Parathyroid adenoma (tissue), 2 donors: ENCODE data around the gene CTNNA1.

Source experiments
- H2AFZ ChIP-seq: fragments of 300-600 bp; sonication (generic); one replicate; pipeline ENCODE4 v1.7.0; 2017; ENCODE audit warnings: antibody characterized with exemption, mild to moderate bottlenecking
- H3K27ac ChIP-seq: fragments of 300-600 bp; sonication (generic); one replicate; pipeline ENCODE4 v1.7.0; 2017
- H3K27me3 ChIP-seq: fragments of 300-600 bp; sonication (generic); one replicate; pipeline ENCODE4 v1.7.0; 2017; ENCODE audit warnings: low read length; ENCODE audit not compliant: control insufficient read depth, insufficient read depth
- H3K36me3 ChIP-seq: fragments of 300-600 bp; sonication (generic); one replicate; pipeline ENCODE4 v1.7.0; 2017; ENCODE audit warnings: low read length; ENCODE audit not compliant: control insufficient read depth, insufficient read depth
- H3K4me1 ChIP-seq: fragments of 300-600 bp; sonication (generic); one replicate; pipeline ENCODE4 v1.7.0; 2017; ENCODE audit warnings: control low read depth
- H3K4me2 ChIP-seq: fragments of 300-600 bp; sonication (generic); one replicate; pipeline ENCODE4 v1.7.0; 2017; ENCODE audit warnings: low read length
- H3K4me3 ChIP-seq: fragments of 300-600 bp; sonication (generic); one replicate; pipeline ENCODE4 v1.7.0; 2017; ENCODE audit warnings: low read depth, low read length
- H3K79me2 ChIP-seq: fragments of 300-600 bp; sonication (generic); one replicate; pipeline ENCODE4 v1.7.0; 2017; ENCODE audit warnings: control low read depth
- H3K9ac ChIP-seq: fragments of 300-600 bp; sonication (generic); one replicate; pipeline ENCODE4 v1.7.0; 2017; ENCODE audit warnings: mild to moderate bottlenecking
- H3K9me3 ChIP-seq: fragments of 300-600 bp; sonication (generic); one replicate; pipeline ENCODE4 v1.7.0; 2017; ENCODE audit warnings: low read length; ENCODE audit not compliant: control insufficient read depth
- TF ChIP-seq, protein P1 (sequence below): fragments of 300-600 bp; sonication (generic); IDR thresholded peaks from one replicate; pipeline ENCODE4 v1.7.0; 2017; ENCODE audit warnings: antibody characterized with exemption, mild to moderate bottlenecking
- donor health status: primary hyperparathyroidism.

The CTNNA1 gene

DNA sequence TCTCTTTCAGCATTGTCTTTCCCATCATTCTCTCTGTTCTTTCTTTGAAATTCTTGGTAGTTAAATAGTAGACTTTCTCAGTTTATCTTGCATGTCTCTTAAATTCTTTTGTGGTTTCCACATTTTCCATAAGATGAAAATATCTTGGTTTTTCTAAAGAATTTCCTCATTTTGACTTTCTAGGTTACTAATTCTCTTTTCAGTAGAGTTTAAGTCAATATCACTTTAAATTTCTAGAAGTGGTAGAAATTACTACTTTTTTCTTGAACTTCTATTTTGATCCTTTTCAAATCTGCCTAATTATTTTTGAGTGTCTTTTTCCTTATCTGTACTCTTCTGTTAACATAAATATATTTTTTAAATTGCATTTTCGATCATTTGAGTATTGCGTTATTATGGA lies 145.5 kb downstream of the CTNNA1 start:
- TF ChIP-seq, protein P1, sequence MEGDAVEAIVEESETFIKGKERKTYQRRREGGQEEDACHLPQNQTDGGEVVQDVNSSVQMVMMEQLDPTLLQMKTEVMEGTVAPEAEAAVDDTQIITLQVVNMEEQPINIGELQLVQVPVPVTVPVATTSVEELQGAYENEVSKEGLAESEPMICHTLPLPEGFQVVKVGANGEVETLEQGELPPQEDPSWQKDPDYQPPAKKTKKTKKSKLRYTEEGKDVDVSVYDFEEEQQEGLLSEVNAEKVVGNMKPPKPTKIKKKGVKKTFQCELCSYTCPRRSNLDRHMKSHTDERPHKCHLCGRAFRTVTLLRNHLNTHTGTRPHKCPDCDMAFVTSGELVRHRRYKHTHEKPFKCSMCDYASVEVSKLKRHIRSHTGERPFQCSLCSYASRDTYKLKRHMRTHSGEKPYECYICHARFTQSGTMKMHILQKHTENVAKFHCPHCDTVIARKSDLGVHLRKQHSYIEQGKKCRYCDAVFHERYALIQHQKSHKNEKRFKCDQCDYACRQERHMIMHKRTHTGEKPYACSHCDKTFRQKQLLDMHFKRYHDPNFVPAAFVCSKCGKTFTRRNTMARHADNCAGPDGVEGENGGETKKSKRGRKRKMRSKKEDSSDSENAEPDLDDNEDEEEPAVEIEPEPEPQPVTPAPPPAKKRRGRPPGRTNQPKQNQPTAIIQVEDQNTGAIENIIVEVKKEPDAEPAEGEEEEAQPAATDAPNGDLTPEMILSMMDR: no peak
- H2AFZ ChIP-seq: no peak overlapping the region
- H3K27ac ChIP-seq: no peak overlapping the region
- no peaks in the 10 kb centered on the region for H3K4me1 ChIP-seq
- H3K36me3 ChIP-seq: no peaks in the 10 kb centered on the region
- H3K4me2 ChIP-seq: no peak overlapping the region
- H3K27me3 ChIP-seq: no peaks in the 10 kb centered on the region
- H3K9ac ChIP-seq: no peak overlapping the region
- H3K4me3 ChIP-seq: no peak overlapping the region
- H3K79me2 ChIP-seq: peaks cover under 1% of the 10 kb centered on the region
- no peaks in the 10 kb centered on the region for H3K9me3 ChIP-seq

- no peak overlapping the region for H3K9ac ChIP-seq
- no peak overlapping the region for H2AFZ ChIP-seq
- no peaks in the 10 kb centered on the region for H3K4me1 ChIP-seq
- H3K4me3 ChIP-seq: no peak overlapping the region
- H3K36me3 ChIP-seq: no peaks in the 10 kb centered on the region
- no peaks in the 10 kb centered on the region for H3K79me2 ChIP-seq
- H3K9me3 ChIP-seq: no peaks in the 10 kb centered on the region
- TF ChIP-seq, protein P1: no peak
- H3K27me3 ChIP-seq: no peaks in the 10 kb centered on the region
- no peak overlapping the region for H3K4me2 ChIP-seq
- H3K27ac ChIP-seq: no peak overlapping the region
These were observed 147.2 kb downstream of the CTNNA1 start for GRCh38 chr5:138900281-138900965.

GRCh38 chr5:138901716-138902115 lies 148.5 kb downstream of the CTNNA1 start:
- Histone ChIP-seq H3K4me2 (no peak overlapping the region), H3K27me3 (no peaks in the 10 kb centered on the region), H3K4me3 (no peak overlapping the region), H3K79me2 (no peaks in the 10 kb centered on the region), H3K4me1 (no peaks in the 10 kb centered on the region), H3K27ac (no peak overlapping the region), H3K36me3 (no peaks in the 10 kb centered on the region), H2AFZ (no peak overlapping the region), H3K9me3 (no peaks in the 10 kb centered on the region), H3K9ac (no peak overlapping the region)
- TF ChIP-seq, protein P1: no peak

- H3K9me3 ChIP-seq: no peaks in the 10 kb centered on the region
- H3K27ac ChIP-seq: no peak overlapping the region
- H3K27me3 ChIP-seq: no peaks in the 10 kb centered on the region
- H3K4me3 ChIP-seq: no peak overlapping the region
- TF ChIP-seq, protein P1: no peak
- H3K36me3 ChIP-seq: no peaks in the 10 kb centered on the region
- H2AFZ ChIP-seq: no peak overlapping the region
- H3K4me1 ChIP-seq: no peaks in the 10 kb centered on the region
- no peak overlapping the region for H3K4me2 ChIP-seq
- no peak overlapping the region for H3K9ac ChIP-seq
- H3K79me2 ChIP-seq: no peaks in the 10 kb centered on the region
These were observed 150.0 kb downstream of the CTNNA1 start for GRCh38 chr5:138903130-138903775.

DNA sequence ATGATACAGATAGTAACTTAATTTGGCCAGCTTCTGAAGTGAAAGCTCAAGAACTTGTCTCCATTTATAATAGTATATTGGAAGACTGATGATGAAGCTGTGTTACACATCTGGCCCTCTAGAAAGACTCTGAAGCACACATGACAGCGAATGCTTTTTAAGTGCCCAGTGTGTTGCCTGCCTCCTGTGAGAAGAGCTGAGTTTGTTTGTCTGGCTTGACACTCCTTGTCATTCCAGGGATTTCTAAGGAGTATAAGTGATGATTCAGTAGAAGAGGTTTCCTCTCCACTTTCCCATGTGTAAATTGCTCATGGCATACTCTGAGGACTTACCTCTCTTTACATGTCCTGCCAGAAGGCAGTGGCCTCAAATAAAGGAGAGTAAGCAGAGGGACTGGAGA lies 152.3 kb downstream of the CTNNA1 start:
- Histone ChIP-seq H3K4me1 (no peaks in the 10 kb centered on the region), H3K4me3 (no peak overlapping the region), H3K79me2 (peaks cover under 1% of the 10 kb centered on the region), H3K27me3 (no peaks in the 10 kb centered on the region), H3K27ac (no peak overlapping the region), H3K4me2 (no peak overlapping the region), H3K9me3 (no peaks in the 10 kb centered on the region), H3K36me3 (no peaks in the 10 kb centered on the region), H3K9ac (no peak overlapping the region), H2AFZ (no peak overlapping the region)
- TF ChIP-seq, protein P1: no peak
